Measurements from ENCODE around the gene TNS1.

The TNS1 gene

DNA sequence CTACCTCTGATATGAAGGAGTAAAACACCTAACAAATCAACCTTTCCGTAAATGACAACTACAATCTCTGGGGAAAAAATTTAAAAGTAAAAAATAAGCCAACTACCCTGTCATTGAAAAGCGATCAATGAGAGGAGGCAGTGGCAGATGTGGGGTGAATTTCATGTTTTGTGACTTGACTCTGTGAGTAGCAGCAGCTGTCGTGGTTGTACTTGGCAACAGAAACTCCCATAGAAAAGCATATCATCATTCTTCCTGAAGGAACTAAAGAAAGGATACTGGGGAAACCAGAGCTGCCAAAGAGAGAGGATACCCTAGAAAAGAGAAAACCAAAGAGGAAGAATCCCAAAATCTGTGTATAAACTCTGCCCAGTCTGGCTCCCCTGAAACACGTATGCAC lies 236.4 kb downstream of the TNS1 start:
- H3K9me3 ChIP-seq (ENCODE audit: severe bottlenecking): peaks cover 9% of the 10 kb centered on the region
- H3K36me3 ChIP-seq (ENCODE audit: low read depth): no peaks in the 10 kb centered on the region
- DNase-seq (ENCODE audit: low spot score) (no peak), ATAC-seq (ENCODE audit: low read depth) (no peak)
- no peak overlapping the region for H3K4me3 ChIP-seq (ENCODE audit: severe bottlenecking)
- H3K27ac ChIP-seq (ENCODE audit: poor library complexity, severe bottlenecking): no peak overlapping the region
- TF ChIP-seq, protein P1, sequence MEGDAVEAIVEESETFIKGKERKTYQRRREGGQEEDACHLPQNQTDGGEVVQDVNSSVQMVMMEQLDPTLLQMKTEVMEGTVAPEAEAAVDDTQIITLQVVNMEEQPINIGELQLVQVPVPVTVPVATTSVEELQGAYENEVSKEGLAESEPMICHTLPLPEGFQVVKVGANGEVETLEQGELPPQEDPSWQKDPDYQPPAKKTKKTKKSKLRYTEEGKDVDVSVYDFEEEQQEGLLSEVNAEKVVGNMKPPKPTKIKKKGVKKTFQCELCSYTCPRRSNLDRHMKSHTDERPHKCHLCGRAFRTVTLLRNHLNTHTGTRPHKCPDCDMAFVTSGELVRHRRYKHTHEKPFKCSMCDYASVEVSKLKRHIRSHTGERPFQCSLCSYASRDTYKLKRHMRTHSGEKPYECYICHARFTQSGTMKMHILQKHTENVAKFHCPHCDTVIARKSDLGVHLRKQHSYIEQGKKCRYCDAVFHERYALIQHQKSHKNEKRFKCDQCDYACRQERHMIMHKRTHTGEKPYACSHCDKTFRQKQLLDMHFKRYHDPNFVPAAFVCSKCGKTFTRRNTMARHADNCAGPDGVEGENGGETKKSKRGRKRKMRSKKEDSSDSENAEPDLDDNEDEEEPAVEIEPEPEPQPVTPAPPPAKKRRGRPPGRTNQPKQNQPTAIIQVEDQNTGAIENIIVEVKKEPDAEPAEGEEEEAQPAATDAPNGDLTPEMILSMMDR (IDR thresholded peaks at IDR 0.05; ENCODE audit: poor library complexity, severe bottlenecking): no peak
- H3K27me3 ChIP-seq (ENCODE audit: insufficient read depth, poor library complexity, severe bottlenecking): peaks cover 18% of the 10 kb centered on the region
- H3K4me1 ChIP-seq (ENCODE audit: insufficient read depth, poor library complexity, severe bottlenecking): no peaks in the 10 kb centered on the region

DNA sequence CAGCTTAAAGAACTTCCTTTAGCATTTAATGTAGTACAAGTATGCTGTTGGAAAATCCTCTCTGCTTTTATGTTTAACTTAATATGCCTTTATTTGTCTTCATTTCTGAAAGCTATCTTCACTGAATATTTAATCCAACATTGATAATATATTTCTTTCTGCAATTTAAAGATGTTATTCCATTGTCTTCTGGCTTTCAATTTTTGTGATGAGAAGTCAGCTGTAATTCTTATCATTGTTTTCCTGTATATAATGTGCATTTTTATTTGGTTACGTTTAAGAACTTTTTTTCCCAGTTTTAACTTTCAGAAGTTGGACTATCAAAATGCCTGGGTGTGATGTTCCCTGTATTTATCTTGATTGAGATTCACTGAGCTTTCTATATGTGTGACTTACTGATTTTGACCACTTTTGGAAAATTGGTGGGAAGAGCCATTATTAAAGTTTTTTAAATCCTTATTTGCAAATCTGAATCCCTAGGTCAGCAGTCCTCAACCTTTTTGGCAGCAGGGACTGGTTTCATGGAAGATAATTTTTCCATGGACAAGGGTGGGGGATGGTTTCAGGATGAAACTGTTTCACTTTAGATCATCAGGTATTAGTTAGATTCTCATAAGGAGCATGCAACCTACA lies 241.0 kb downstream of the TNS1 start:
- DNase-seq (ENCODE audit: low spot score) (no peak), ATAC-seq (ENCODE audit: low read depth) (no peak)
- Histone ChIP-seq H3K4me3 (ENCODE audit: severe bottlenecking) (no peak overlapping the region), H3K36me3 (ENCODE audit: low read depth) (no peaks in the 10 kb centered on the region), H3K9me3 (ENCODE audit: severe bottlenecking) (peaks cover 9% of the 10 kb centered on the region), H3K27me3 (ENCODE audit: insufficient read depth, poor library complexity, severe bottlenecking) (peaks cover under 1% of the 10 kb centered on the region), H3K27ac (ENCODE audit: poor library complexity, severe bottlenecking) (no peak overlapping the region), H3K4me1 (ENCODE audit: insufficient read depth, poor library complexity, severe bottlenecking) (no peaks in the 10 kb centered on the region)
- TF ChIP-seq, protein P1 (IDR thresholded peaks at IDR 0.05; ENCODE audit: poor library complexity, severe bottlenecking): no peak

DNA sequence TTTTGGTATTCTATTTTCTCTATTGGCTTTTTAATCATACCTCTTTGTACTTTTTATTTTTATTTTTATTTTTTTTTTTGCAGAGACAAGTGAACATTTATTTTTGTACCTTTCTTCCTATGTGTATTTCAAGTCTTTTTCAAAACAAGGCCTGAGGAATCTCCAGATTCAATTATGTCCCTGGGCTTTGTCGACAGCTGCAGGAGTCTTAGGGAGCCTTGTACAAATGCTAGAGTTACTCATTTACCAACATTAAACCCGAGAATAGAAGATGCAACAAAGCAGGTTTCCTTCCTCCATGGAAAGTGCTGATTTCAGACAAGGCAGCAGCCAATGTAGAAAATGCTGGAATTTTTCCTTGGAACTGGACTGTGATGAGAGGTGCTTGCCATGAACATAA lies 242.8 kb downstream of the TNS1 start:
- no peak overlapping the region for H3K27ac ChIP-seq (ENCODE audit: poor library complexity, severe bottlenecking)
- H3K9me3 ChIP-seq (ENCODE audit: severe bottlenecking): peaks cover 9% of the 10 kb centered on the region
- no peaks in the 10 kb centered on the region for H3K4me1 ChIP-seq (ENCODE audit: insufficient read depth, poor library complexity, severe bottlenecking)
- H3K4me3 ChIP-seq (ENCODE audit: severe bottlenecking): no peak overlapping the region
- ATAC-seq (ENCODE audit: low read depth) (no peak), DNase-seq (ENCODE audit: low spot score) (no peak)
- TF ChIP-seq, protein P1 (IDR thresholded peaks at IDR 0.05; ENCODE audit: poor library complexity, severe bottlenecking): no peak
- H3K36me3 ChIP-seq (ENCODE audit: low read depth): no peaks in the 10 kb centered on the region
- H3K27me3 ChIP-seq (ENCODE audit: insufficient read depth, poor library complexity, severe bottlenecking): no peaks in the 10 kb centered on the region

DNA sequence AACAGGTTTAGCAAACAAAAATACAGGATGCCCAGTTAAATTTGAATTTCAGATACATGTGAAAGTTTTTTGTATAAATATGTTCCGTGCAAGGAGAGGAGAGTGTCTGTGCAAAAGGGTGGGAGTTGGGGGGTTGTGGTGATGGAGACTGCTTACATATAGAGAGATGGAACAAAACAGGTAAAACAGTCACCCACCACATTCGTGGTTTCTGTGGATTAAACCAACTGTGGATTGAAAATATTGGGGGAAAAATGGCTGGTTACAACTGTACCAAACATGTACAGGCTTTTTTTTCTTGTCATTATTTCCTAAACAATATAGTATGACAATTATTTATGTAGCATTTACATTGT lies 245.7 kb downstream of the TNS1 start:
- no peak overlapping the region for H3K4me3 ChIP-seq (ENCODE audit: severe bottlenecking)
- ATAC-seq (ENCODE audit: low read depth) (no peak), DNase-seq (ENCODE audit: low spot score) (no peak)
- H3K36me3 ChIP-seq (ENCODE audit: low read depth): no peaks in the 10 kb centered on the region
- no peaks in the 10 kb centered on the region for H3K4me1 ChIP-seq (ENCODE audit: insufficient read depth, poor library complexity, severe bottlenecking)
- H3K27ac ChIP-seq (ENCODE audit: poor library complexity, severe bottlenecking): no peak overlapping the region
- peaks cover 7% of the 10 kb centered on the region for H3K9me3 ChIP-seq (ENCODE audit: severe bottlenecking)
- TF ChIP-seq, protein P1 (IDR thresholded peaks at IDR 0.05; ENCODE audit: poor library complexity, severe bottlenecking): no peak
- no peaks in the 10 kb centered on the region for H3K27me3 ChIP-seq (ENCODE audit: insufficient read depth, poor library complexity, severe bottlenecking)

DNA sequence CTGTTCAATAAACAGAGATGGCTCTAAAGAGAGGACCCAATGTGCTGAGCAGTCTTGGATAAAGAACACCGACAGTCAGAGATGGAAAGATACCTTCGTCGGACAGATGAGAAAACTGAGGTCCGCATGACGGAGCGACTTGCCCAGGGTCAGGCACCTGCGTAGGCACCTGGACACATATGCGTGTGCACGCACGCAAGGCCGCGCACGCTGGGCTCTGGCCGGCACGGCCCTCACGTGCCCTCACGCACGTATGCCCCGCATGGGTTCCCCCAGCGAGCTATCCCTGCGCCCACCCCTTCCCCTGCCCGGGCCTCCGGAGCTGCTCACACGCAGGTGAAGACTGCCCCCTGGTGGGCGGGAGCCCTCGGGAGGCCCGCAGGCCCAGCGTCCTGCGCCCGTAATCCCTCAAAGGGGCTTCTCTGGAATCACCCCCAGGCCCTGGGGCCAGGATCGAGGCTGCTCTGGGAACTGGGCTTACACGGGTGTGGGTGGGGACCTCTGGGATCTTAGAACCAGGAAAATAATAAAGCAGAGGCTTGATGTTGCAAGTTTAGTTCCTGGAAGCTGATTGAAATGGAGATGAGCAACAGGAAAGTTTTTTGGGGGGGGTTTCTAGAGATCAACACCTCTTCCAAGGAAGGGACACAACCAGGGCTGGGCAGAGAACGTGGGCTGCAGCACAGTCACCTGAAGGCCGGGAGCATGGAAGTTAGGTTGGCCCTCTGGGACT lies 246.3 kb downstream of the TNS1 start:
- DNase-seq (ENCODE audit: low spot score) (no peak), ATAC-seq (ENCODE audit: low read depth) (no peak; the same call in 2 of the 3 replicates)
- Histone ChIP-seq H3K4me1 (ENCODE audit: insufficient read depth, poor library complexity, severe bottlenecking) (no peaks in the 10 kb centered on the region), H3K4me3 (ENCODE audit: severe bottlenecking) (no peak overlapping the region), H3K27ac (ENCODE audit: poor library complexity, severe bottlenecking) (no peak overlapping the region), H3K27me3 (ENCODE audit: insufficient read depth, poor library complexity, severe bottlenecking) (no peaks in the 10 kb centered on the region), H3K36me3 (ENCODE audit: low read depth) (no peaks in the 10 kb centered on the region), H3K9me3 (ENCODE audit: severe bottlenecking) (peaks cover 2% of the 10 kb centered on the region)
- TF ChIP-seq, protein P1 (IDR thresholded peaks at IDR 0.05; ENCODE audit: poor library complexity, severe bottlenecking): peak; percentile 62

All from RWPE2 (cell line).